ENCODE results near the gene OR7G1.

DNA sequence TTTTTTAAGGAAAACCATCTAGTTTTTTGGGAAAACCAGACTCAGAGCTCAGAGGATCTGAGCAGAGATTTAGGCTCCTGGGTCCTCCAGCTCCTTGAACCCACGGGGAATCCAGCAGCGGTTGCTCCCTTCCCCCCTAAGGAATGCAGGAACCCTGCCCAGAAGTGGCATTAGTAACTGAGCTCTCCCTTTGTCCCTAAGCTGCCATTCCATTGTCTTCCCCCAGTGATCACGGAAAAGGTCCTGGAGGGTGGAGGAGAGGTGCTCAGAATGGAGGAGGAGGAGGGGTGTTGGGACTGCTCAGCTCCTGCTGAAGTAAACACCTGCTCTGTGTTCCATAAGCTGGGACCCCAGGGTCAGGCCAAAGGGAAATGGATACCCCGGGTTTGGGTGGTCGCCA is 45.5 kb downstream of the OR7G1 start:
- TF ChIP-seq, protein P1, sequence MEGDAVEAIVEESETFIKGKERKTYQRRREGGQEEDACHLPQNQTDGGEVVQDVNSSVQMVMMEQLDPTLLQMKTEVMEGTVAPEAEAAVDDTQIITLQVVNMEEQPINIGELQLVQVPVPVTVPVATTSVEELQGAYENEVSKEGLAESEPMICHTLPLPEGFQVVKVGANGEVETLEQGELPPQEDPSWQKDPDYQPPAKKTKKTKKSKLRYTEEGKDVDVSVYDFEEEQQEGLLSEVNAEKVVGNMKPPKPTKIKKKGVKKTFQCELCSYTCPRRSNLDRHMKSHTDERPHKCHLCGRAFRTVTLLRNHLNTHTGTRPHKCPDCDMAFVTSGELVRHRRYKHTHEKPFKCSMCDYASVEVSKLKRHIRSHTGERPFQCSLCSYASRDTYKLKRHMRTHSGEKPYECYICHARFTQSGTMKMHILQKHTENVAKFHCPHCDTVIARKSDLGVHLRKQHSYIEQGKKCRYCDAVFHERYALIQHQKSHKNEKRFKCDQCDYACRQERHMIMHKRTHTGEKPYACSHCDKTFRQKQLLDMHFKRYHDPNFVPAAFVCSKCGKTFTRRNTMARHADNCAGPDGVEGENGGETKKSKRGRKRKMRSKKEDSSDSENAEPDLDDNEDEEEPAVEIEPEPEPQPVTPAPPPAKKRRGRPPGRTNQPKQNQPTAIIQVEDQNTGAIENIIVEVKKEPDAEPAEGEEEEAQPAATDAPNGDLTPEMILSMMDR (IDR thresholded peaks at IDR 0.05), result no peak
- TF ChIP-seq POLR2A (IDR thresholded peaks at IDR 0.05), result no peak
